HCT116 (cell line): Measurements from ENCODE around the gene SAMD4A.

Experiments
- POLR2A ChIP-seq: IDR thresholded peaks from 2 replicates; pipeline ENCODE4 v1.7.0; 2011; ENCODE audit warnings: borderline replicate concordance; ENCODE audit not compliant: insufficient read depth, insufficient read length; ENCODE audit errors: extremely low read depth
- POLR2AphosphoS5 ChIP-seq: IDR thresholded peaks from 2 replicates; pipeline ENCODE4 v1.6.1; 2011; ENCODE audit warnings: mild to moderate bottlenecking, low read depth, low read length, moderate library complexity
- TF ChIP-seq, protein P1 (sequence below), 3 experiments: fragments of 200-600 bp in 1 of 3; sonication (generic) in 1 of 3; IDR thresholded peaks in 2 of 3; conservative IDR thresholded peaks in 1 of 3; 2 replicates each; pipeline ENCODE4 v1.5.1; 2012 to 2017; ENCODE audit warnings: low read depth in 2 of 3, low read length in 2 of 3, antibody characterized with exemption in 1 of 3, borderline replicate concordance in 1 of 3, control low read depth in 1 of 3, mild to moderate bottlenecking in 1 of 3, mixed read lengths in 1 of 3, mixed run types in 1 of 3, moderate library complexity in 1 of 3; ENCODE audit not compliant: insufficient read depth in 1 of 3

GRCh38 chr14:54614296-54614695, 47.4 kb downstream of the SAMD4A start:
- TF ChIP-seq POLR2A (no peak), POLR2AphosphoS5 (no peak)
- TF ChIP-seq, protein P1, sequence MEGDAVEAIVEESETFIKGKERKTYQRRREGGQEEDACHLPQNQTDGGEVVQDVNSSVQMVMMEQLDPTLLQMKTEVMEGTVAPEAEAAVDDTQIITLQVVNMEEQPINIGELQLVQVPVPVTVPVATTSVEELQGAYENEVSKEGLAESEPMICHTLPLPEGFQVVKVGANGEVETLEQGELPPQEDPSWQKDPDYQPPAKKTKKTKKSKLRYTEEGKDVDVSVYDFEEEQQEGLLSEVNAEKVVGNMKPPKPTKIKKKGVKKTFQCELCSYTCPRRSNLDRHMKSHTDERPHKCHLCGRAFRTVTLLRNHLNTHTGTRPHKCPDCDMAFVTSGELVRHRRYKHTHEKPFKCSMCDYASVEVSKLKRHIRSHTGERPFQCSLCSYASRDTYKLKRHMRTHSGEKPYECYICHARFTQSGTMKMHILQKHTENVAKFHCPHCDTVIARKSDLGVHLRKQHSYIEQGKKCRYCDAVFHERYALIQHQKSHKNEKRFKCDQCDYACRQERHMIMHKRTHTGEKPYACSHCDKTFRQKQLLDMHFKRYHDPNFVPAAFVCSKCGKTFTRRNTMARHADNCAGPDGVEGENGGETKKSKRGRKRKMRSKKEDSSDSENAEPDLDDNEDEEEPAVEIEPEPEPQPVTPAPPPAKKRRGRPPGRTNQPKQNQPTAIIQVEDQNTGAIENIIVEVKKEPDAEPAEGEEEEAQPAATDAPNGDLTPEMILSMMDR (IDR thresholded peaks at IDR 0.05 in 2 of 3, conservative IDR thresholded peaks at IDR 0.05 in 1 of 3; ENCODE audit: borderline replicate concordance in 1 of 3, insufficient read depth in 1 of 3, low read depth in 2 of 3, low read length in 2 of 3): no peak
